Hematopoietic multipotent progenitor cell treated with erythropoietin and hydrocortisone succinate and interleukin-3 and kit ligand, for 4 days (in vitro differentiated cells): ENCODE results near the gene ELF3.
"Not testable (repeated sequence)": the region's sequence is repeated elsewhere in the genome, so short reads cannot be mapped to it uniquely, and the experiment has no call there.

Experiments used
- DNase-seq: peaks from one replicate; pipeline ENCODE4 v3.0.0-alpha.2; 2015

Gene ELF3

DNA sequence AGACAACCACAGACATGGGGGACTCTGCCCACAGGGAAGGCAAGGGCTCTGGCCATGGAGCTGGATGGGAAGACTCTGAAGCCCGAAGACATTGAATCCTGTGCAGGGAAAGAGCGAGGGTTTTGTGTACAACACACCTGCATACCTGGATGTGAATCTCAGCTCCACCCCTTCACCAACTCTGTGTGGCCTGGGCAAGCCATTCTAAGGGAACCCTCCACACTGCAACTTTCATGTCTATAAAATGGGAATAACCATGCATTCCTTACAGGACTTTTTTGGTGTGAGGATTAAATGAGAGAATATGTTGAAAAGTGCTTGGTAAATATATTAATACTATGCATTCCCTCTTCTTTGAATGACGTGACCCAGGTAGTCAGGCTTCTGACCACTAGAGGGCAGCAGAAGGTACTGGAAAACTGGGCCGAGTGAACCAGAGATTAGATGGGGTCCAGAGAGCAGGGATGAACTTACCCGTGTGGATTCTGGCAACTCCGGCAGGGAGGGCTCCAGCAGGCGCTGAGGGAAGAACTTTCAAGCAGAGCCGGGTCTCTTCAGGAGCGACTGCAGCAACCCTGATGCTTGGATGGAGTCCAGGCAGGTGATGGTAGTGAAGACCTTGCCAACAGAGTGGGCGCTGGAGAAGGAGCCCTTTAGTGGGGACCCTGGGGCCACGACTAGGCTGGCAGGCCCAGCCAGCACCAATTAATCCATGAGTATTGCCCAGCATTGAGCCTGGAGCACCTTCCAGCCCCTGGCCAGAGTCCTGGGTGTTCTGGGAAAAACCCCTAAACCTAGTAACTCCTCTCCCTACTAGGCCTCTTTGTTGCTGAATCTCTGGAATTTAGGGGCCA lies 834 bp upstream of the ELF3 start:
- DNase-seq = peak; percentile 83

DNA sequence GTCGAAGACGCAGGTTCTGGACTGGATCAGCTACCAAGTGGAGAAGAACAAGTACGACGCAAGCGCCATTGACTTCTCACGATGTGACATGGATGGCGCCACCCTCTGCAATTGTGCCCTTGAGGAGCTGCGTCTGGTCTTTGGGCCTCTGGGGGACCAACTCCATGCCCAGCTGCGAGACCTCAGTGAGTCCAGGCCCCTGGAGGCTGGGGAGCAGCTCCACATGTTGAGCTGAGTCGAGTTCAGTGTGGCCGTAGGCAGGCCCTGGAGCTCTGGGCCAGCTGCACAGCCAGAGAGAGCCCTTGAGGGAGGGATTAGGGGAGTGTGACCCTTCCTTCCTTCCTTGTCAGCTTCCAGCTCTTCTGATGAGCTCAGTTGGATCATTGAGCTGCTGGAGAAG lies 1.6 kb downstream of the ELF3 start:
- no peak for DNase-seq

DNA sequence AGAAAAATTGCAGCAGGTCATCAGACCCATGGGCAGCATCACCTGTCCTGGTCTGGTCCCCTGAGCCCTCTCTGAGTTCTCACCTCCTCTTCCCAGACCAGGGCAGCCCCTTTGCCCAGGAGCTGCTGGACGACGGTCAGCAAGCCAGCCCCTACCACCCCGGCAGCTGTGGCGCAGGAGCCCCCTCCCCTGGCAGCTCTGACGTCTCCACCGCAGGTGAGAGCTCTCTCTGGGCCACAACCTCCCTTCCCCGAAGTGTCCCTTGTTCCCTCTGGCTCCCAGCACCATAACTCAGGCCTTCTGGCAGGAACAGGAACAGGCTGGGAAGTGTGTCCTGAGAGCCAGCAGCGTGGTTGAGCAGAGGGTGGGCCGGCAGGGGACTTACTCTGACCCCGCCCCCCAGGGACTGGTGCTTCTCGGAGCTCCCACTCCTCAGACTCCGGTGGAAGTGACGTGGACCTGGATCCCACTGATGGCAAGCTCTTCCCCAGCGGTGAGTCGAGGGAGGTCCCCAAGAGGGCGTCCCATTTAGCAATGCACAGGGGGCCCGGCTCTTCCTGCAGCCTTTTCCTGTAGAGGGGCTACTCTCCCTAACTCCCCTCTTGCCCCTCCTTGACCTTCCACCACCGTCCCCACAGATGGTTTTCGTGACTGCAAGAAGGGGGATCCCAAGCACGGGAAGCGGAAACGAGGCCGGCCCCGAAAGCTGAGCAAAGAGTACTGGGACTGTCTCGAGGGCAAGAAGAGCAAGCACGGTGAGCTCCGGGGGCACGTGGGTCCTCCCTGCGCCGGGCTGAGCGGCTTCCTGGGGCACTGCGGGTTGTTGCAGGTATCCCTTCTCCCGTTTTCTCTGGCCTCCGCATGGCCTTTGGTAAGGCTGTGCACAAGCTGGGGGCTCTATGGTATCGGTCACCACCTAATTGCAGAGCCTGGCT lies 2.4 kb downstream of the ELF3 start:
- DNase-seq = no peak

DNA sequence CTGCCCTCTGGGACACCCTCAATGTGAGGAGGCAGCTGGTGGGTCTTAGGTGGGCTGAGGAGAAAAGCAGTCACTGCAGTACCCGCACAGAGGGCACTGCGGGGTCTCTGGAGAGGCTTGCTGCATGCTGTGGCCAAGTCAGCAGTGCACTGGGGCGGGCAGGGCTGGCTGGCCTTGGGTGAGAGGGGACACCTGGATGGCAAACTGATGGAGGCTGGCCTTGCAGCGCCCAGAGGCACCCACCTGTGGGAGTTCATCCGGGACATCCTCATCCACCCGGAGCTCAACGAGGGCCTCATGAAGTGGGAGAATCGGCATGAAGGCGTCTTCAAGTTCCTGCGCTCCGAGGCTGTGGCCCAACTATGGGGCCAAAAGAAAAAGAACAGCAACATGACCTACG lies 3.2 kb downstream of the ELF3 start:
- DNase-seq = no peak

DNA sequence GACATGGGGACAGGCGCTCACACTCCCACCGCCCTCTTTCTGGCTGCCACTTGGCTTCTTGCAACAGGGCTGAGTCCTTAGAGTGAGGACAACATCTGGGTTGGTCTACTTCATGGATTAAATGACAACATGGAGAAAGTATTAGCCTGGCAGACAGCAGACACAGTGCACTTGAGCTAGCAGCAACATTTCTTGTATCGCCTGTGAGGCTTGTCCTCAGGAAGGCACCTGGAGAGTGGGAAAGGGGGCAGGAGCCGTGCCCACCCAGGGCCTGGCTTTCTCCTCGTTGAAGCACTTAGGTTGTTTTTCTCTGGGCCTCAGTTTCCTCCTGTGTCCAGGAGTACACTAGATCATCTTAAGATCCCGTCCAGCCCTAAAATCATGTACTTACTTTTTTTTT lies 3.7 kb downstream of the ELF3 start:
- no peak for DNase-seq

DNA sequence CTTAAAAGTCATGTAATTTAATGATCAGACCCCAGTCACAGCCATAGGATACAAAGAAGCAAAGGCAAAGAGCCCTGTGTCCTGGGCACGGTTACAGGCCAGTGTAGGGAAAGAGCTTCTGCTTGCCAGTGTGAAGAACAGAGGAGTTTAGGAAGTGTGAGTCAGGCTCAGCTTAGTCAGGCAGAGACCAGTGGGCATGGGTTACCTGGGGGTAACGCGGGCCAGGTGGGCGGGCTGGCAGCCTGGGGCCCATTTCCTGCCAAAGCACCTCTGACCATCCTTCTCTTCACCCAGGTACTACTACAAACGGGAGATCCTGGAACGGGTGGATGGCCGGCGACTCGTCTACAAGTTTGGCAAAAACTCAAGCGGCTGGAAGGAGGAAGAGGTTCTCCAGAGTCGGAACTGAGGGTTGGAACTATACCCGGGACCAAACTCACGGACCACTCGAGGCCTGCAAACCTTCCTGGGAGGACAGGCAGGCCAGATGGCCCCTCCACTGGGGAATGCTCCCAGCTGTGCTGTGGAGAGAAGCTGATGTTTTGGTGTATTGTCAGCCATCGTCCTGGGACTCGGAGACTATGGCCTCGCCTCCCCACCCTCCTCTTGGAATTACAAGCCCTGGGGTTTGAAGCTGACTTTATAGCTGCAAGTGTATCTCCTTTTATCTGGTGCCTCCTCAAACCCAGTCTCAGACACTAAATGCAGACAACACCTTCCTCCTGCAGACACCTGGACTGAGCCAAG lies 4.7 kb downstream of the ELF3 start:
- DNase-seq = no peak

DNA sequence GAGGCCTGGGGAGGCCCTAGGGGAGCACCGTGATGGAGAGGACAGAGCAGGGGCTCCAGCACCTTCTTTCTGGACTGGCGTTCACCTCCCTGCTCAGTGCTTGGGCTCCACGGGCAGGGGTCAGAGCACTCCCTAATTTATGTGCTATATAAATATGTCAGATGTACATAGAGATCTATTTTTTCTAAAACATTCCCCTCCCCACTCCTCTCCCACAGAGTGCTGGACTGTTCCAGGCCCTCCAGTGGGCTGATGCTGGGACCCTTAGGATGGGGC lies 5.2 kb downstream of the ELF3 start:
- DNase-seq = no peak

DNA sequence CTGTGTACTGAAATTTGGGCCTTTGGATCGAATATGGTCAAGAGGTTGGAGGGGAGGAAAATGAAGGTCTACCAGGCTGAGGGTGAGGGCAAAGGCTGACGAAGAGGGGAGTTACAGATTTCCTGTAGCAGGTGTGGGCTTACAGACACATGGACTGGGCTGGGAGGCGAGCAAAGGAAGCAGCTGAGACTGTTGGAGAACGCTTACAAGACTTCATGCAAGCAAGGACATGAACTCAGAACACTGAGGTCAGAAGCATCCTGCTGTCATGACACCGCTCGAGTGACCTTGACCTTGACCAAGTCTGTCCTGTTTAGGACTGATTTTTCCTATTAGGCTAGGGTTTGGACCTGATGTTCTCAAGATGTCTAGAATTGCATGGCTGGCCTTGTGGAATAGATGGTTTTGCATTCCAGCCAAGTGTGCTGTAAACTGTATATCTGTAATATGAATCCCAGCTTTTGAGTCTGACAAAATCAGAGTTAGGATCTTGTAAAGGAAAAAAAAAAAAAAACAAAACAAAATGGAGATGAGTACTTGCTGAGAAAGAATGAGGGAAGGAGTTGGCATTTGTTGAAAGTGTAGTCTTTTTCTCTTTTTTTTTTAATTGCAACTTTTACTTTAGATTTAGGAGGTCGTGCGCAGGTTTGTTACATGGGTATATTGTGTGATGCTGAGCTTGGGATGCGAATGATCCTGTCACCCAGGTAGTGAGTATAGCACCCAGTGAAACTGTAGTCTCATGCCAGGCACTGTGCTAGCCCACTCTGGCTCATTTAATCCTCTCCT lies 5.8 kb downstream of the ELF3 start:
- DNase-seq = no peak

DNA sequence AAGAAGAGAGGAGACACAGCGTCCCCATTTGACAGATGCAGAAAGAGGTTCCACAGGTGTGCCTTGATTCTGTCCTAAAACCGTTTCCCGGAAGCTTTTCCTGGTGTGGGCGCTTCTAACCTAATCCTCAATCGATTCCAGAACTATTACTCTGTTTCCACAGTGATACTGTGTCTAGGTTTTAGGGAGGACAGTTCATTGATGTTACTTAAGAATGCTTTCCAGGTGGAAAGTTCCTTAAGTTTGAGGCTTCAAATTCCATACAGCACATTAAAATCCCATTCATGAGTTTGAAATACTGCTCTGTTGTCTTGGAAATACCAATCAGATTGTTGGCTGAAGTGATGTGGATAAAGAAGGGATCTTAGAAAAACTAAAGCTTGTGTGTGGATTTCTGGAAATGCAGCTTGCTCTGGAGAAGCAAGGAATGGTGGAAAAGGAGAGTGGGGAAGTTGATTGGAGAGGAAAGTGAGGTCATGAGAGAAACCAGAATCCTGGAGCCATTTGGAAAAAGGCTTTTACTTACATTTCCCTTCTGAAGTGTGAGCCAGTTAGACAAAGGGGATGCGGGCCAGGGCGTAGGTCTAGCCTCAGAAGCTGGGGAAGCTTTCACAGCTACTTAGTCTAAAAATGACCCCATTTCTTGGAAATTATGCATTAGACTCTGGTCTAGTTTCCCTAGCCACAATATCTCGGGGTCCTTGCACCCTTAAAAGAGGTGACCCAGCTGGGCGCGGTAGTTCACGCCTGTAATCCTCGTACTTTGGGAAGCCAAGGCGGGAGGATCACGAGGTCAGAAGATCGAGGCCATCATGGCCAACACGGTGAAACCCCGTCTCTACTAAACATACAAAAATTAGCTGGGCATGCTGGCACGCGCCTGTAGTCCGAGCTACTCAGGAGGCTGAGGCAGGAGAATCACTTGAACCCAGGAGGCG lies 6.7 kb downstream of the ELF3 start:
- no peak for DNase-seq

DNA sequence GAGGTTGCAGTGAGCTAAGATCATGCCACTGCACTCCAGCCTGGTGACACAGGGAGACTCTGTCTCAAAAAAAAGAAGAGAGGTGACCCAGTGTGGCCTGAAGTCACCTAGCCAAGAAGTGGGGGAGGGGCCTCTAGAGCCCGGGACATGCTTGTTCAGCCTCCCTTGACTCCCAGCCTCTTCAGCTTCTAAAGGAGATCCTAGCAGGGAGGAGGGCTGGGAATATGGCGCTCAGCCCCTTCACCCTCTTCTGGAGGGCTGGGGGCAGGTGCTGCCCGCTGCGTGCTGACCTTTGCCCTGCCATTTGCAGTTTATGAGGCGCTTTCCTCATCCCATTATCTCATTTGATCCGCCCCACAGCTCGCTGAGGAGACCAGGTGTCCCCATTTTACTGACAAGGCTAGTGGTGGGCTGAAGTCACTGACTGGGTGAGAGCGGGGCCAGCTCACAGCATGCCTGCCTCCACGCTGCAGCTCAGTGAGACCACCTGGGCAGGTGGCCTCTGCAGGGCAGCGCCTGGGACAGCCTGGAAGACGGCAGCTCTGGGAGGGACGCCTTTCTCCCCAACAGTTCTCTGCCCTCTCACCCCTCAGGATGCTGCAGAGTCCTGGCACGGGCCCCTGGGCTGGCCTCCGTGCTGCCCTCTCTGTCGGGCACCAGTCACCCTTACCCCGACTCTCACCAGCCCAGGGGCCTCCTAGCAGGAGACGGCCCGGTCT lies 7.5 kb downstream of the ELF3 start:
- DNase-seq = no peak

DNA sequence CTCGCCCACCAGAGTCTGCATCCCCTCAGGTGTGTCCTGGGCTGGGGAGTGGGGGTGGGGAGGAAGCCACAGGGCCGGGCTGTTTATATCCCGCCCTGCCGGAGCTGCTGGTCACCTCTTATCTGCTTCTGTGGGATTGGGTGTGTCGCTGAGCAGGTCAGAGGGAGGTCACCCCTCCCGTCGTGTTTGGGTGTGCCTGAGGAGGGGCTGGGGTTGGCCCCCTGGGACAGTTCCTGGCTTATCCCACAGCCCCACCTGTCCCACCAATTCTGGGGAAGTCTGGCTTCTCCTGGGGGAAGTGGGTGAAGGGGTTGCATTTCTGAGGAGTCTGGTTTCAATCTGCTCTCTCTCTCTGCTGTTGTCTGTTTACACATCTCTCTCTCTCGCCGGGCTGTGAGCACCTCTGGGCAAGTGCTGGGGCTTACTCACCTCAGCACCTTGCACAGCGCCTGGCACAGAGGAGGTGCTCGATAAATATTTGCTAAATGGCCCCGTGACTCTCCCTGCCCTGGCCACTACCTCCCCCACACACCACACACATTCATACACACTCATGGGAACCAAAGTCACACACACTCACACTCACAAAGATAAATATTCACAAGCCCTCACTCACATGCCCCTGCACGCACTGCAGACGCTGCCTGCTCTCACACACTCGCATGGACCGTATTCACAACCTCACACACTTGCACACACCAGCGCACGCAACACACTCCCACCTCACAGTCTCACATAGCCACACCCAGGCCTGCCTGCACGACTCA lies 8.3 kb downstream of the ELF3 start:
- DNase-seq = peak; percentile 56

DNA sequence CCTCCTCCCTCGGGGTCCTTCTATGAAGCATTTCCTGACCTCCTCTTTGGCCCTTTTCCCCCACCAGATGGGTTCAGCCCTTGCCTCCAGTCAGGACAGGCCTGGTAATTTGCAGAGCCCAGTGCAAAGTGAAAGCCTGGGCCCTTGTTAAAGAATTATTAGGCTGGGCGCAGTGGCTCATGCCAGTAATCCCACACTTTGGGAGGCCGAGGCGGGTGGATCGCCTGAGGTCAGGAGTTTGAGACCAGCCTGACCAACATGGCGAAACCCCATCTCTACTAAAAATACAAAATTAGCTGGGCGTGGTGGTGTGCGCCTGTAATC lies 8.8 kb downstream of the ELF3 start:
- DNase-seq = not testable (repeated sequence)

DNA sequence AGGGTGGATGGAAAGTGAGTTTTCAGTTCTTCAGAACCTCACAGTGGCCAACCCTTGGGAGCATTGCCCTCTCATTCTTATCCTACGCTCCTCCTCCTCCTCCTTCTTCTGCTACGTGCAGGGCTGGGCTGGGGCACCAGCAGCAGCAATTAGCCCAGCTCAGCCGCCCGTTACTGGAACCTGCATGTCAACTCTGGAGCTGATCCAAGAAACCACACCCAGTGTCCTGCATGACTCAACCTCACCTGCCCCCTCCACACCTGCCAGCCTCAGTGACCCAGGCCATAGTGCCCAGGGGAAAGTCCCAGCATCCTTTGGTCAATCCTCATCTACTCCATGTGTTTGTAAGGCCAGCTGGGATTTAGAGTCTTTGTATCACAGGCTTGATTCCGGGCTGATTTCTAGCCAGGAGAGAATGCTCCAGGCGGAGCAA lies 12.6 kb downstream of the ELF3 start:
- no peak for DNase-seq

DNA sequence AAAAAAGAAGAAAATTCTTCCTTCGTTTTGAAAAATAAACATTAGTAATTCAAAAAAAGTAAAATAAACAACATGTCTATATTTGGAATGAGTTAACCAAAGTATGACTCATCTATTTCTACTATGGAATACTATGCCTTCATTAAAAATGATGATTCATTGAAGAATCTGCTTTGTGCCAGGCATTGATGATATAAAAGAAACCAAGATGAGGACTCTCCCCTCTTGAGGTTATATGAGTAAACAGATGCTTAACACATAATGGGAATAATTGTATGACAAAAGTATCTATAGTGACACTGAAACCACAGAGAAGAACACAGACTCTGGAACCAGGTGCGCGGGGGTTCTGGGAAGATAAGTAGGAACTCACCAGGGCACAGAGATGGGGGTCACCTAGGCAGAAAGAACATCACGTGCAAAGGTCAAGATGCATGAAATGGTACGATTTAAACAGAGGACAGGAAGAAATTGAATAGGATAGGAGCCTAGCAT lies 18.8 kb downstream of the ELF3 start:
- peak; percentile 26 for DNase-seq

DNA sequence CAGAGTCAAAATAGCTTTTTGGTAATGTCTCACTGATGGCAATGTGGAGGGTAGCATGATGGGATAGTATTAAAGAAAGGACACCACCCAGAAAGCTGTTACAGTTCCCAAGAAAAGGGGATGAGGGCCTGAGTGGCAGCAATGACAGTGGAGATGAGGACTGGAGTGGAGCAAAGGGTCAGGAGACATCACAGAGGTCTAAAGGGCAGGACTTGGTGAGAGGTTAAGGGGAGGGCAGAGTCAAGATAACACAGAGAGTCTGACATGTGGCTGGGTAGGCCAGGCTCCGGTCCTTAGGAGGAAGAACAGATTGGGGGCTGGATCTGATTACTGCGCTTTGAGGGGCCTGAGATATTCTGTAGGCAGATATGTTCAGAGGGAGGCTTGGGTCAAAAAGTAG lies 19.3 kb downstream of the ELF3 start:
- no peak for DNase-seq

DNA sequence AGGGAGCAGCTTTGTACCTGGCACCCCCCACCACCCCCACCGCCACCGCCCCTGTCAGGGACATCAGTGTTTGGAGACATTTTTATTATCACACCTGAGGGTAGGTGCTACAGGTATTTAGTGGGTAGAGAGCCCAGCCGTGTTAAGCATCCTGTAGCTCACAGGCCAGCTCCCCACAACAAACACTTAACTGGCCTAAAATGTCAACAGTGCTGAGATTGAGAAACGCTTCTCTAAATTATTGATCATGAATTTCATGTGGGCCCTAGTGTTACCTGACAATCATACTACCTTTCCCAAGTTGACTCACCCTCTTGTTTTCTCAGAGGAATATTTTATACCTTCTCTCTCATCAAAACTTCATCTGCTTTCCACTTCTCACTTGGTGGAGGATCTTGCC lies 21.4 kb downstream of the ELF3 start:
- DNase-seq = no peak

DNA sequence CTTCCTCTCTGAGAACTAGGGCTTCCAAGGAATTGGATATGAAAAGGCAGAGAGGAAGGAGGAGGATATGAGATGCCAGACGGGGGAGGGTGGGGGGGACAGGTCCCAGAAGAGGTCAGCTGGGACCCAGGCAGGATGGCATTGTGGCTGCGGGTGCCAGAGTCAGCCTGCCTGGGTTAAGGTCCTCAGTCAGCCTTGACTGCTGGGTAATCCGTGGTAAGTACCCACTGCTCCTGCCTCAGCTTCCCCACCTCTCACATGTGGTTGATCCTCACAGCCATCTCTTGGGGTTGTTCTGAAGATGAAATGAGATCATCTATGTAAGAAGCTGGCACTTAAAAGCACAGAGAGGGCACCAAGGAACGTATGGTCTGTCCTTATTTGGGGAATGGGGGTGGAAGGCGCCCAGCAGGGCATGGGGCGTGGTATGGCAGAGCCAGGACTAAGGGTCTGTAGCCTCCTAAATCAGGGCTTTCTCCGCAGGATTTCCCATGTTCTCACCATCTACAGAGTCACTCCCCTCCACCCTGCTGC lies 23.8 kb downstream of the ELF3 start:
- no peak for DNase-seq

DNA sequence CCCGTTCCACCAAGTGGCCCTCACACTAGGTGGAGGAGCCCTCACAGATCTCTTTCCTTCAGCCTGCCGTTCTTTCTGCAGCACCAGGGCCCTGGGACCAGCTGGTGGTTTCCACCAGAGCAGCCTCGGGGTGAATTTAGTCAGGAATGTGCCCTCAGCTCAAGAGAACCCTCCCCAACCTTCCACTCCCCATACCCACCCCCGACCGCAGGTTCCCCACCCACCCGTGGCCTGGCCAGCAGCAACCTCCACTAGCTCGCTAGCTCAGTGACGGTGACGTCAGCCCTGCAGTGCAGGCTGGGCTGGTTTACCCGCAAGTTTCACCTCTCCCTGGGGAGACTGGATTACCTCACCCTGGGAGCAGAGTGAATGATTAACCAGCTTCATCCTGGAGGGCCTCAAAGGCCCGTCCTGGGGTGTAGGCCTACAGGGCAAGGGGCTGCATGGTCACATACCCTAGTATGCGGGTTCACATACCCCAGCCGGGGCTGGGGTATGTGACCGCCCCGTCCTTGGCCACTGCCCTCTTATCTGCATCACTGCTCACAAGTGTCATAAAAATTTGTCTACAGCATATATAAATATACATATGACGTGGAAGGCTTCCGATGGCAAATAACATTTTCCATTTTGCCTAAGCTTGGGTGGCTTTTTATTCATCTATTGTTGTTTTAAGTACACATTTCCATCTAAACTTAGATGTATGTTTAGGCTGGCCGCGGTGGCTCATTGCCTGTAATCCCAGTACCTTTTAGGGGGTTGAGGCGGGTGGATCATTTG lies 24.5 kb downstream of the ELF3 start:
- DNase-seq = no peak
